WTC11 (cell line): ENCODE data around the gene NLGN1. TPM values are rescaled to one million over a fixed set of nuclear protein-coding genes. Genes with fewer than 3 reads are reported as not detected.

Experiments
- ATAC-seq: fragments of 200-7000 bp; cut with Tn5 transposase; 2 replicates; pipeline ENCODE4 v1.10.0; 2021; ENCODE audit warnings: mild to moderate bottlenecking, moderate library complexity
- CTCF ChIA-PET: fragments of 300-600 bp; sonication (Branson Sonifier 250); formaldehyde crosslinking; loops from one replicate; lab custom pipeline; 2021; ENCODE audit warnings: antibody characterized with exemption; lab: Charles Lee
- POLR2A ChIA-PET: fragments of 350-600 bp; sonication (Branson Sonifier 250); formaldehyde crosslinking; loops from one replicate; lab custom pipeline; 2021; ENCODE audit warnings: antibody characterized with exemption; lab: Charles Lee
- DNase-seq: peaks from one replicate; pipeline ENCODE4 v3.0.0; 2021; ENCODE audit warnings: low spot score
- H3K27ac Mint-ChIP-seq: 2 replicates; pipeline ENCODE4 v1.8.0; 2021; ENCODE audit warnings: mixed read lengths
- H3K27me3 Mint-ChIP-seq: 2 replicates; pipeline ENCODE4 v1.8.0; 2021; ENCODE audit warnings: low read depth, mild to moderate bottlenecking, moderate library complexity, mixed read lengths
- H3K36me3 Mint-ChIP-seq: 2 replicates; pipeline ENCODE4 v1.8.0; 2021; ENCODE audit warnings: mixed read lengths
- H3K4me1 Mint-ChIP-seq: 2 replicates; pipeline ENCODE4 v1.8.0; 2022; ENCODE audit warnings: mixed read lengths
- H3K4me3 Mint-ChIP-seq: 2 replicates; pipeline ENCODE4 v1.8.0; 2021; ENCODE audit warnings: mild to moderate bottlenecking, moderate library complexity, mixed read lengths
- H3K9me3 Mint-ChIP-seq: 2 replicates; pipeline ENCODE4 v1.8.0; 2021; ENCODE audit warnings: mixed read lengths
- ATF1 ChIP-seq: sonication (generic); formaldehyde crosslinking; IDR thresholded peaks from 2 replicates; pipeline ENCODE4 v1.8.1; 2023; ENCODE audit warnings: mild to moderate bottlenecking, moderate library complexity, missing genetic modification reagents
- ATF6 ChIP-seq: sonication (generic); formaldehyde crosslinking; IDR thresholded peaks from 2 replicates; pipeline ENCODE4 v1.8.1; 2023; ENCODE audit warnings: mild to moderate bottlenecking, missing genetic modification reagents
- CREB1 ChIP-seq: sonication (generic); formaldehyde crosslinking; IDR thresholded peaks from 2 replicates; pipeline ENCODE4 v1.8.0; 2023; ENCODE audit warnings: mild to moderate bottlenecking, missing genetic modification reagents
- CREM ChIP-seq: sonication (generic); formaldehyde crosslinking; IDR thresholded peaks from 2 replicates; pipeline ENCODE4 v1.8.1; 2022; ENCODE audit warnings: mild to moderate bottlenecking, missing genetic modification reagents, moderate library complexity
- ELF4 ChIP-seq: sonication (generic); formaldehyde crosslinking; IDR thresholded peaks from 2 replicates; pipeline ENCODE4 v1.8.1; 2022; ENCODE audit warnings: low read depth, mild to moderate bottlenecking, moderate library complexity, missing genetic modification reagents
- FOXJ3 ChIP-seq: sonication (generic); formaldehyde crosslinking; IDR thresholded peaks from 2 replicates; pipeline ENCODE4 v1.9.0; 2021; ENCODE audit warnings: missing genetic modification reagents, mild to moderate bottlenecking, borderline replicate concordance
- FOXK1 ChIP-seq: sonication (generic); formaldehyde crosslinking; IDR thresholded peaks from 2 replicates; pipeline ENCODE4 v1.8.0; 2022; ENCODE audit warnings: mild to moderate bottlenecking, moderate library complexity, missing genetic modification reagents
- MYBL2 ChIP-seq: sonication (generic); formaldehyde crosslinking; IDR thresholded peaks from 2 replicates; pipeline ENCODE4 v1.8.1; 2023; ENCODE audit warnings: mild to moderate bottlenecking, moderate library complexity, missing genetic modification reagents
- NR3C1 ChIP-seq: sonication (generic); formaldehyde crosslinking; conservative IDR thresholded peaks from 2 replicates; pipeline ENCODE4 v1.8.1; 2023; ENCODE audit warnings: low read depth, mild to moderate bottlenecking, missing genetic modification reagents
- PRRX2 ChIP-seq: fragments of 250-450 bp; sonication (Bioruptor Pico); IDR thresholded peaks from 2 replicates; pipeline ENCODE4 v1.8.0; 2021; ENCODE audit warnings: mild to moderate bottlenecking
- SOX15 ChIP-seq: fragments of 250-450 bp; sonication (Bioruptor Pico); IDR thresholded peaks from 2 replicates; pipeline ENCODE4 v1.9.0; 2021; ENCODE audit warnings: mild to moderate bottlenecking
- SP1 ChIP-seq: sonication (generic); formaldehyde crosslinking; conservative IDR thresholded peaks from 2 replicates; pipeline ENCODE4 v1.8.1; 2022; ENCODE audit warnings: missing genetic modification reagents
- TEAD1 ChIP-seq: sonication (generic); formaldehyde crosslinking; IDR thresholded peaks from 2 replicates; pipeline ENCODE4 v1.8.0; 2022; ENCODE audit warnings: mild to moderate bottlenecking, missing genetic modification reagents
- TP53 ChIP-seq: sonication (generic); formaldehyde crosslinking; IDR thresholded peaks from 2 replicates; pipeline ENCODE4 v1.8.1; 2023; ENCODE audit warnings: mild to moderate bottlenecking, missing genetic modification reagents
- USF2 ChIP-seq: sonication (generic); formaldehyde crosslinking; IDR thresholded peaks from 2 replicates; pipeline ENCODE4 v1.8.1; 2023; ENCODE audit warnings: mild to moderate bottlenecking, missing genetic modification reagents, moderate library complexity
- ZMAT4 ChIP-seq: fragments of 250-450 bp; sonication (Bioruptor Pico); IDR thresholded peaks from 2 replicates; pipeline ENCODE4 v1.9.0; 2021; ENCODE audit warnings: mild to moderate bottlenecking
- ZNF138 ChIP-seq: sonication (generic); formaldehyde crosslinking; conservative IDR thresholded peaks from 2 replicates; pipeline ENCODE4 v1.8.1; 2022; ENCODE audit warnings: mild to moderate bottlenecking, moderate library complexity, missing genetic modification reagents
- ZNF219 ChIP-seq: sonication (generic); formaldehyde crosslinking; IDR thresholded peaks from 2 replicates; pipeline ENCODE4 v1.8.0; 2023; ENCODE audit warnings: missing genetic modification reagents, mild to moderate bottlenecking, borderline replicate concordance
- ZNF317 ChIP-seq: sonication (generic); formaldehyde crosslinking; IDR thresholded peaks from 2 replicates; pipeline ENCODE4 v1.8.1; 2023; ENCODE audit warnings: low read depth, mild to moderate bottlenecking, moderate library complexity, missing genetic modification reagents, borderline replicate concordance
- total RNA-seq: library from RNA; stranded (reverse); gene quantifications from 3 replicates; pipeline ENCODE4 v1.2.3, GENCODE V29; 2021
- TF ChIP-seq, protein P1 (sequence below): sonication (generic); formaldehyde crosslinking; IDR thresholded peaks from 2 replicates; pipeline ENCODE4 v1.8.1; 2022; ENCODE audit warnings: low read depth, missing genetic modification reagents, borderline replicate concordance
- TF ChIP-seq, protein P2 (sequence below): sonication (generic); formaldehyde crosslinking; IDR thresholded peaks from 2 replicates; pipeline ENCODE4 v1.8.1; 2023; ENCODE audit warnings: mild to moderate bottlenecking, missing genetic modification reagents, moderate library complexity
- TF ChIP-seq, protein P3 (sequence below): sonication (generic); formaldehyde crosslinking; IDR thresholded peaks from 2 replicates; pipeline ENCODE4 v1.8.0; 2022; ENCODE audit warnings: missing genetic modification reagents
- TF ChIP-seq, protein P4 (sequence below): sonication (generic); formaldehyde crosslinking; IDR thresholded peaks from 2 replicates; pipeline ENCODE4 v1.8.1; 2022; ENCODE audit warnings: mild to moderate bottlenecking, moderate library complexity, missing genetic modification reagents
- TF ChIP-seq, protein P5 (sequence below): fragments of 250-450 bp; sonication (Bioruptor Pico); conservative IDR thresholded peaks from 2 replicates; pipeline ENCODE4 v1.9.0; 2021; ENCODE audit warnings: mild to moderate bottlenecking

Gene NLGN1
- total RNA-seq, 1 experiment from 2014 or later: 12.4 TPM

DNA sequence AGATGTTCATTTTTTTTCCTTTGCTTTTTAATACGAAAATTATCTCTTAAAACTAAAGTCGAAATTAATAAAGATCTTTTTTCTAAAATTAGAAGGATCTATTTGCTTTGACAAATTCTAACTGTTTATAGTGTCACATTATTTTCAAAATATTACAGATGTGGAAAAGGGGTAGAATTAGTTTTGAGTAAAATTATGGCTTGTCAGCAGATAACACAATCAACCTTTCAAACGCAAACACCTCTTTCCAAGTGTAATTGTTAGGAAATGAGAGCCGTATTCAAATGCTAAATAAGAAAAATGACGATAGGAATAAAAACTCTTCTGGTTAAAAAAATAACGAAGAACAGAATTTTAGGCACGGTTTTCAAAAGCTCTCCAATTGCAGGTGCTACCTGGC is 704.7 kb downstream of the NLGN1 start:
- Mint-ChIP-seq H3K27ac (no peak overlapping the region), H3K4me3 (no peak overlapping the region), H3K4me1 (peaks cover 28% of the 10 kb centered on the region), H3K9me3 (no peaks in the 10 kb centered on the region), H3K27me3 (no peaks in the 10 kb centered on the region), H3K36me3 (no peaks in the 10 kb centered on the region)
- no peak for ATAC-seq
- POLR2A ChIA-PET: no interaction called here
- no peak for TF ChIP-seq ATF1 (CRISPR knock-in tag)
- TF ChIP-seq, protein P1, sequence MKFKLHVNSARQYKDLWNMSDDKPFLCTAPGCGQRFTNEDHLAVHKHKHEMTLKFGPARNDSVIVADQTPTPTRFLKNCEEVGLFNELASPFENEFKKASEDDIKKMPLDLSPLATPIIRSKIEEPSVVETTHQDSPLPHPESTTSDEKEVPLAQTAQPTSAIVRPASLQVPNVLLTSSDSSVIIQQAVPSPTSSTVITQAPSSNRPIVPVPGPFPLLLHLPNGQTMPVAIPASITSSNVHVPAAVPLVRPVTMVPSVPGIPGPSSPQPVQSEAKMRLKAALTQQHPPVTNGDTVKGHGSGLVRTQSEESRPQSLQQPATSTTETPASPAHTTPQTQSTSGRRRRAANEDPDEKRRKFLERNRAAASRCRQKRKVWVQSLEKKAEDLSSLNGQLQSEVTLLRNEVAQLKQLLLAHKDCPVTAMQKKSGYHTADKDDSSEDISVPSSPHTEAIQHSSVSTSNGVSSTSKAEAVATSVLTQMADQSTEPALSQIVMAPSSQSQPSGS (CRISPR knock-in tag): no peak
- no peak for TF ChIP-seq CREB1 (CRISPR knock-in tag)
- TF ChIP-seq PRRX2 (CRISPR knock-in tag): no peak
- TF ChIP-seq ZNF219 (CRISPR knock-in tag): no peak
- no peak for TF ChIP-seq MYBL2 (CRISPR knock-in tag)
- no peak for TF ChIP-seq TP53 (CRISPR knock-in tag)
- TF ChIP-seq FOXJ3 (CRISPR knock-in tag): no peak
- no peak for TF ChIP-seq NR3C1 (CRISPR knock-in tag)
- TF ChIP-seq USF2: no peak
- TF ChIP-seq ZNF317 (CRISPR knock-in tag): no peak
- TF ChIP-seq ZMAT4: no peak
- TF ChIP-seq, protein P2, sequence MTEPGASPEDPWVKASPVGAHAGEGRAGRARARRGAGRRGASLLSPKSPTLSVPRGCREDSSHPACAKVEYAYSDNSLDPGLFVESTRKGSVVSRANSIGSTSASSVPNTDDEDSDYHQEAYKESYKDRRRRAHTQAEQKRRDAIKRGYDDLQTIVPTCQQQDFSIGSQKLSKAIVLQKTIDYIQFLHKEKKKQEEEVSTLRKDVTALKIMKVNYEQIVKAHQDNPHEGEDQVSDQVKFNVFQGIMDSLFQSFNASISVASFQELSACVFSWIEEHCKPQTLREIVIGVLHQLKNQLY (CRISPR knock-in tag): no peak
- no peak for TF ChIP-seq TEAD1 (CRISPR knock-in tag)
- TF ChIP-seq ATF6 (CRISPR knock-in tag): no peak
- no peak for TF ChIP-seq ZNF138 (CRISPR knock-in tag)
- CTCF ChIA-PET: no interaction called here
- no peak for DNase-seq

DNA sequence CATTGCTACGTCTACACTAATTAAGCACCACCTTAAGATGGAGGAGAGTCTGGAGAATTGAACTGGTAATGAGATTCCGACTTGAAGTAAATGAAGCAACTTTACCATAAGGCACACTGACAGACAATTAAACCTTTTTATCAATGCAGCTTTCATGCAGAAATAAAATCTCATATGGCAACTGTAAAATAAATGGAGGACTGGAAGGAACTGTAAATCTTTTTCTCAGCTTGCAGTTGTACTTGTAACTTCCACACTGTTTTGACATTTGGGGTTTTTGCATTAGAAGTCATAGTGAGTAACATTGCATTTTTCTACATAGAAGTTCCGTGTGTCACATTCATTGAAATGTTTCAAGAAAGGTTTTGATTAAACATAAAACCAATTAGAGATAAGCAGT is 705.3 kb downstream of the NLGN1 start:
- TF ChIP-seq SOX15: no peak
- no peak for TF ChIP-seq FOXK1 (CRISPR knock-in tag)
- TF ChIP-seq, protein P3, sequence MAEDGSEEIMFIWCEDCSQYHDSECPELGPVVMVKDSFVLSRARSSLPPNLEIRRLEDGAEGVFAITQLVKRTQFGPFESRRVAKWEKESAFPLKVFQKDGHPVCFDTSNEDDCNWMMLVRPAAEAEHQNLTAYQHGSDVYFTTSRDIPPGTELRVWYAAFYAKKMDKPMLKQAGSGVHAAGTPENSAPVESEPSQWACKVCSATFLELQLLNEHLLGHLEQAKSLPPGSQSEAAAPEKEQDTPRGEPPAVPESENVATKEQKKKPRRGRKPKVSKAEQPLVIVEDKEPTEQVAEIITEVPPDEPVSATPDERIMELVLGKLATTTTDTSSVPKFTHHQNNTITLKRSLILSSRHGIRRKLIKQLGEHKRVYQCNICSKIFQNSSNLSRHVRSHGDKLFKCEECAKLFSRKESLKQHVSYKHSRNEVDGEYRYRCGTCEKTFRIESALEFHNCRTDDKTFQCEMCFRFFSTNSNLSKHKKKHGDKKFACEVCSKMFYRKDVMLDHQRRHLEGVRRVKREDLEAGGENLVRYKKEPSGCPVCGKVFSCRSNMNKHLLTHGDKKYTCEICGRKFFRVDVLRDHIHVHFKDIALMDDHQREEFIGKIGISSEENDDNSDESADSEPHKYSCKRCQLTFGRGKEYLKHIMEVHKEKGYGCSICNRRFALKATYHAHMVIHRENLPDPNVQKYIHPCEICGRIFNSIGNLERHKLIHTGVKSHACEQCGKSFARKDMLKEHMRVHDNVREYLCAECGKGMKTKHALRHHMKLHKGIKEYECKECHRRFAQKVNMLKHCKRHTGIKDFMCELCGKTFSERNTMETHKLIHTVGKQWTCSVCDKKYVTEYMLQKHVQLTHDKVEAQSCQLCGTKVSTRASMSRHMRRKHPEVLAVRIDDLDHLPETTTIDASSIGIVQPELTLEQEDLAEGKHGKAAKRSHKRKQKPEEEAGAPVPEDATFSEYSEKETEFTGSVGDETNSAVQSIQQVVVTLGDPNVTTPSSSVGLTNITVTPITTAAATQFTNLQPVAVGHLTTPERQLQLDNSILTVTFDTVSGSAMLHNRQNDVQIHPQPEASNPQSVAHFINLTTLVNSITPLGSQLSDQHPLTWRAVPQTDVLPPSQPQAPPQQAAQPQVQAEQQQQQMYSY (CRISPR knock-in tag): no peak
- TF ChIP-seq, protein P4, sequence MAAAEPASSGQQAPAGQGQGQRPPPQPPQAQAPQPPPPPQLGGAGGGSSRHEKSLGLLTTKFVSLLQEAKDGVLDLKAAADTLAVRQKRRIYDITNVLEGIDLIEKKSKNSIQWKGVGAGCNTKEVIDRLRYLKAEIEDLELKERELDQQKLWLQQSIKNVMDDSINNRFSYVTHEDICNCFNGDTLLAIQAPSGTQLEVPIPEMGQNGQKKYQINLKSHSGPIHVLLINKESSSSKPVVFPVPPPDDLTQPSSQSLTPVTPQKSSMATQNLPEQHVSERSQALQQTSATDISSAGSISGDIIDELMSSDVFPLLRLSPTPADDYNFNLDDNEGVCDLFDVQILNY (CRISPR knock-in tag): no peak
- TF ChIP-seq, protein P5, sequence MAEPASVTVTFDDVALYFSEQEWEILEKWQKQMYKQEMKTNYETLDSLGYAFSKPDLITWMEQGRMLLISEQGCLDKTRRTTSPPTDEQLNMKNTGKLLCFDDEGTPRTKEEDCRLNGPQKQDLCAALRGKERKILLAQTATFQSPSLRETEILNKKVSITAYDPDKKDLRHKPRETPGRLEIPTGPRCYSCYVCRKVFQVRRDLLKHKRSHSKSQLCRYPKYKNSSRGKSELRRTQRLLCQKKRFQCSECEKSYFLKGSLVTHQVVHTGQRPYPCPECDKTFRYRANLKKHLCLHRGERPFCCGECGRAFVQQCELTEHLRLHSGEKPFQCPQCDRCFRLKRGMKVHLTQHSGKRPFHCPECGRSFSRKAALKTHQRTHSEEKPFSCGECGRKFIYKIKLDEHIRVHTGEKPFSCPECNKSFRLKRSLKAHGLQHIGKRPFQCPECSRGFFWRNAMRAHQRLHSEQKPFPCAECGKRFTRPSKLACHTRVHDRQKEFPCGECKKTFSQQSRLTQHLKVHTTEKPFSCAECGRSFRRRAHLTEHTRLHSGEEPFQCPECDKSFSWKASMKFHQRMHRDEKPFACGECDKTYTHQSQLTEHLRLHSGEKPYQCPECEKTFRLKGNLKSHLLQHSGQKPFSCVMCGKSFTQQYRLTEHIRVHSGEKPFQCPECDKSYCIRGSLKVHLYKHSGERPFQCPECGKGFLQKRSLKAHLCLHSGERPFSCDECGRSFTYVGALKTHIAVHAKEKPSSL (CRISPR knock-in tag): no peak
- TF ChIP-seq ZNF219 (CRISPR knock-in tag): no peak
- TF ChIP-seq ZNF138 (CRISPR knock-in tag): no peak
- TF ChIP-seq ELF4 (CRISPR knock-in tag): no peak
- TF ChIP-seq SP1 (CRISPR knock-in tag): no peak
- TF ChIP-seq CREM (CRISPR knock-in tag): no peak
- POLR2A ChIA-PET: no interaction called here
- Mint-ChIP-seq H3K36me3 (no peaks in the 10 kb centered on the region), H3K27me3 (no peaks in the 10 kb centered on the region), H3K27ac (no peak overlapping the region), H3K4me3 (no peak overlapping the region), H3K9me3 (no peaks in the 10 kb centered on the region), H3K4me1 (peaks cover 28% of the 10 kb centered on the region)
- no peak for DNase-seq
- CTCF ChIA-PET: interaction anchor here (1.3 kb wide), 1 partner anchor 23 kb away, joined by 4 read pairs; no protein-coding TSS in a partner anchor
- ATAC-seq: no peak
